ENCODE results near the gene MDM1. TPM values are rescaled to one million over a fixed set of nuclear protein-coding genes. Genes with fewer than 3 reads are reported as not detected.

MDM1 gene
- polyA plus RNA-seq, 1 experiment = 13.5 TPM

Other genes starting within 250 kb of the MDM1 start
- gene IFNG, start 172.6 kb downstream of the MDM1 start, polyA plus RNA-seq (2011; rRNA removed) = not detected in 2 replicates
- not detected in 2 replicates for gene IL26, start 106.6 kb downstream of the MDM1 start, polyA plus RNA-seq (2011; rRNA removed)
- not detected in 2 replicates for gene IL22, start 78.8 kb downstream of the MDM1 start, polyA plus RNA-seq (2011; rRNA removed)